HG03175 (cell line): ENCODE data around the gene FUT6.
"Not testable (repeated sequence)": the region's sequence is repeated elsewhere in the genome, so short reads cannot be mapped to it uniquely, and the experiment has no call there.

Experiments used
- ATAC-seq: cut with Tn5 transposase; IDR thresholded peaks from one replicate; pipeline ENCODE4 v1.9.1; 2021; ENCODE audit warnings: mild to moderate bottlenecking, moderate library complexity; ENCODE audit not compliant: unreplicated experiment

FUT6 gene

GRCh38 chr19:5788422-5788821 is 51.1 kb downstream of the FUT6 start:
- no peak for ATAC-seq

- ATAC-seq: no peak
Measured at GRCh38 chr19:5787409-5788182, 51.9 kb downstream of the FUT6 start.

- ATAC-seq: no peak
Measured at GRCh38 chr19:5786593-5787408, 52.7 kb downstream of the FUT6 start.

GRCh38 chr19:5785423-5785822 is 54.1 kb downstream of the FUT6 start:
- no peak for ATAC-seq

GRCh38 chr19:5784581-5785147 is 54.8 kb downstream of the FUT6 start, which contains the start of gene PRR22:
Gene PRR22 (minus strand): TSS chr19:5784746. CDS start chr19:5784660, 86 bp downstream.
- no peak for ATAC-seq

- no peak for ATAC-seq
Measured at GRCh38 chr19:5782945-5783919, 56.3 kb downstream of the FUT6 start.

GRCh38 chr19:5782322-5782721 is 57.2 kb downstream of the FUT6 start:
- no peak for ATAC-seq

GRCh38 chr19:5780916-5781315 is 58.6 kb downstream of the FUT6 start:
- ATAC-seq: not testable (repeated sequence)
